Left lung (tissue), 10 donors: Measurements from ENCODE around the gene CLIC3. TPM values are rescaled to one million over a fixed set of nuclear protein-coding genes. Genes with fewer than 3 reads are reported as not detected.
A peak's percentile ranks its signal among the peaks of the same experiment; 100 is the strongest.

Source experiments
- ATAC-seq: fragments of 200-7000 bp; cut with Tn5 transposase; one replicate; pipeline ENCODE4 v1.9.1; 2020; ENCODE audit warnings: moderate library complexity
- DNase-seq, 4 donors: peaks; one replicate each; pipeline ENCODE4 v3.0.0-alpha.2; 2013 to 2020
- H3K27ac ChIP-seq, 2 donors: fragments of 200-600 bp; sonication (generic) in 1 of 2; one replicate each; pipeline versions ENCODE4 v1.5.0 to v1.8.0; 2020 to 2021
- H3K27me3 ChIP-seq, 2 donors: fragments of 200-600 bp; sonication (generic) in 1 of 2; one replicate each; pipeline versions ENCODE4 v1.5.0 to v1.8.0; 2020 to 2021
- H3K36me3 ChIP-seq, 2 donors: fragments of 200-600 bp; sonication (generic) in 1 of 2; one replicate each; pipeline versions ENCODE4 v1.5.0 to v1.8.0; 2020 to 2021
- H3K4me1 ChIP-seq, 2 donors: fragments of 200-600 bp; one replicate each; pipeline ENCODE4 v1.8.0; 2021
- H3K4me3 ChIP-seq, 2 donors: fragments of 200-600 bp; sonication (generic) in 1 of 2; one replicate each; pipeline versions ENCODE4 v1.5.0 to v1.8.0; 2020 to 2021; ENCODE audit warnings: mild to moderate bottlenecking in 1 of 2
- H3K9me3 ChIP-seq, 2 donors: fragments of 200-600 bp; sonication (generic) in 1 of 2; one replicate each; pipeline versions ENCODE4 v1.5.0 to v1.8.0; 2020 to 2021
- CTCF ChIP-seq, 2 donors: fragments of 200-600 bp; sonication (generic) in 1 of 2; IDR thresholded peaks; one replicate each; pipeline versions ENCODE4 v1.5.0 to v1.8.0; 2021; ENCODE audit warnings: antibody characterized with exemption in 2 of 2
- intact Hi-C, 2 donors: fragments of 100-400 bp; cut with DNase I; formaldehyde crosslinking; loops; one replicate each; pipeline versions ENCODE4 v1.11.2 to v1.14.2; 2022
- polyA plus RNA-seq, 6 donors: library from polyadenylated mRNA; unstranded; fragments of 120-200 nt; gene quantifications; one replicate each; pipeline ENCODE4 v1.2.1, GENCODE V29; 2013; ENCODE audit not compliant: insufficient read length in 6 of 6
- total RNA-seq, 2 donors: library from RNA; stranded (reverse); fragmentation: NEBNext Ultra II Directional; extraction: Animal tissue kit (Norgen Biotek cat#: 25700); gene quantifications; one replicate each; pipeline ENCODE4 v1.2.1, GENCODE V29; 2021
- donor health status: DM: no; HTN: yes; CAD: no.
- donor health status: DM: no; HTN: no; CAD: no.

CLIC3 gene
- total and polyA plus RNA-seq, 8 donors, result 30.7 to 85.4 (median 42.3) TPM

- intact Hi-C loops, result no loop called here
- peak in 2 of 4 donors; percentile 33 to 79 for DNase-seq
- ATAC-seq, result no peak
Measured at GRCh38 chr9:136946228-136947027, 49.9 kb downstream of the CLIC3 start.

GRCh38 chr9:136945333-136946227 lies 50.8 kb downstream of the CLIC3 start:
- Histone ChIP-seq H3K9me3 (no peaks in the 10 kb centered on the region), H3K4me1 (peaks cover 13 to 51% of the 10 kb centered on the region in 2 donors), H3K27ac (no peak overlapping the region), H3K27me3 (no peaks in the 10 kb centered on the region), H3K4me3 (no peak overlapping the region), H3K36me3 (peaks cover 0 to 26% of the 10 kb centered on the region in 2 donors)
- DNase-seq (peak in 2 of 4 donors; percentile 36 to 79), ATAC-seq (no peak)
- intact Hi-C loops, result no loop called here
- TF ChIP-seq CTCF (IDR thresholded peaks at IDR 0.05), result no peak

More at GRCh38 chr9:136946228-136947027, 49.9 kb downstream of the CLIC3 start:
- Histone ChIP-seq H3K4me3 (no peak overlapping the region), H3K9me3 (no peaks in the 10 kb centered on the region), H3K27me3 (no peaks in the 10 kb centered on the region), H3K4me1 (peaks cover 13 to 55% of the 10 kb centered on the region in 2 donors), H3K27ac (no peak overlapping the region), H3K36me3 (peaks cover 0 to 17% of the 10 kb centered on the region in 2 donors)
- TF ChIP-seq CTCF (IDR thresholded peaks at IDR 0.05), result no peak

Other genes starting within 250 kb of the CLIC3 start
Only the 30 nearest of the 38 such genes appear.
- 10 to 100 TPM; 74.3 to 76.6 TPM for gene TMEM141, start 205.2 kb downstream of the CLIC3 start, total RNA-seq
- 10 to 100 TPM; 49.3 to 57.7 (median 52.8) TPM for gene TMEM141, start 205.2 kb downstream of the CLIC3 start, polyA plus RNA-seq
- gene CCDC183, start 200.2 kb downstream of the CLIC3 start, total RNA-seq, result under 1 TPM in 1 of 2 donors, not detected in 1; 0.44 TPM
- gene CCDC183, start 200.2 kb downstream of the CLIC3 start, polyA plus RNA-seq, result 10 to 100 TPM in 4 of 6 donors, 1 to 10 TPM in 2; 5.3 to 11.7 (median 10.0) TPM
- 10 to 100 TPM; 75.9 to 80.8 TPM for gene RABL6, start 188.6 kb downstream of the CLIC3 start, total RNA-seq
- gene RABL6, start 188.6 kb downstream of the CLIC3 start, polyA plus RNA-seq, result 10 to 100 TPM; 49.5 to 71.5 (median 56.1) TPM
- 1 to 10 TPM; 1.7 to 2.6 TPM for gene AJM1, start 154.1 kb downstream of the CLIC3 start, total RNA-seq
- gene AJM1, start 154.1 kb downstream of the CLIC3 start, polyA plus RNA-seq, result 1 to 10 TPM in 4 of 6 donors, under 1 TPM in 2; 0.59 to 1.8 (median 1.1) TPM
- gene PHPT1, start 147.2 kb downstream of the CLIC3 start, total RNA-seq, result 100 to 1,000 TPM; 118 to 151 TPM
- gene PHPT1, start 147.2 kb downstream of the CLIC3 start, polyA plus RNA-seq, result 100 to 1,000 TPM in 2 of 6 donors, 10 to 100 TPM in 4; 66.1 to 124 (median 90.3) TPM
- 10 to 100 TPM; 14.7 to 16.0 TPM for gene MAMDC4, start 144.2 kb downstream of the CLIC3 start, total RNA-seq
- 1 to 10 TPM; 5.3 to 9.9 (median 7.4) TPM for gene MAMDC4, start 144.2 kb downstream of the CLIC3 start, polyA plus RNA-seq
- 100 to 1,000 TPM; 247 to 288 TPM for gene EDF1, start 130.3 kb downstream of the CLIC3 start, total RNA-seq
- gene EDF1, start 130.3 kb downstream of the CLIC3 start, polyA plus RNA-seq, result 100 to 1,000 TPM; 339 to 408 (median 377) TPM
- gene TRAF2, start 110.1 kb downstream of the CLIC3 start, total RNA-seq, result 10 to 100 TPM; 17.2 to 22.4 TPM
- gene TRAF2, start 110.1 kb downstream of the CLIC3 start, polyA plus RNA-seq, result 10 to 100 TPM; 12.4 to 16.3 (median 14.6) TPM
- gene FBXW5, start 51.8 kb downstream of the CLIC3 start, total RNA-seq, result 100 to 1,000 TPM in 1 of 2 donors, 10 to 100 TPM in 1; 98.5 to 111 TPM
- gene FBXW5, start 51.8 kb downstream of the CLIC3 start, polyA plus RNA-seq, result 10 to 100 TPM; 33.0 to 59.6 (median 43.6) TPM
- 1 to 10 TPM; 1.2 TPM for gene C8G, start 51.3 kb downstream of the CLIC3 start, total RNA-seq
- under 1 TPM; 0.47 to 0.90 (median 0.72) TPM for gene C8G, start 51.3 kb downstream of the CLIC3 start, polyA plus RNA-seq
- 1 to 10 TPM; 2.1 to 4.5 TPM for gene LCN12, start 44.3 kb downstream of the CLIC3 start, total RNA-seq
- gene LCN12, start 44.3 kb downstream of the CLIC3 start, polyA plus RNA-seq, result 10 to 100 TPM in 5 of 6 donors, 1 to 10 TPM in 1; 7.0 to 28.0 (median 17.6) TPM
- 100 to 1,000 TPM; 133 to 137 TPM for gene PTGDS, start 19.1 kb downstream of the CLIC3 start, total RNA-seq
- 10 to 100 TPM; 23.7 to 59.8 (median 31.2) TPM for gene PTGDS, start 19.1 kb downstream of the CLIC3 start, polyA plus RNA-seq
- 1 to 10 TPM; 2.0 to 2.3 TPM for gene LCNL1, start 13.6 kb downstream of the CLIC3 start, total RNA-seq
- 1 to 10 TPM in 4 of 6 donors, under 1 TPM in 2; 0.38 to 2.7 (median 1.1) TPM for gene LCNL1, start 13.6 kb downstream of the CLIC3 start, polyA plus RNA-seq
- gene PAXX, start 4.1 kb downstream of the CLIC3 start, total RNA-seq, result 10 to 100 TPM; 34.2 to 56.6 TPM
- gene PAXX, start 4.1 kb downstream of the CLIC3 start, polyA plus RNA-seq, result 10 to 100 TPM; 28.1 to 47.6 (median 33.7) TPM
- 10 to 100 TPM; 34.5 to 34.8 TPM for gene ABCA2, start 31.7 kb upstream of the CLIC3 start, total RNA-seq
- gene ABCA2, start 31.7 kb upstream of the CLIC3 start, polyA plus RNA-seq, result 10 to 100 TPM; 20.8 to 33.8 (median 28.6) TPM
- 1 to 10 TPM in 1 of 2 donors, under 1 TPM in 1; 0.17 to 2.9 TPM for gene FUT7, start 35.5 kb upstream of the CLIC3 start, total RNA-seq
- gene FUT7, start 35.5 kb upstream of the CLIC3 start, polyA plus RNA-seq, result under 1 TPM in 3 of 6 donors, not detected in 3; 0.08 to 0.11 (median 0.09) TPM
- gene NPDC1, start 49.6 kb upstream of the CLIC3 start, total RNA-seq, result 100 to 1,000 TPM; 104 to 105 TPM
- 10 to 100 TPM; 24.4 to 48.9 (median 25.2) TPM for gene NPDC1, start 49.6 kb upstream of the CLIC3 start, polyA plus RNA-seq
- under 1 TPM; 0.71 to 0.87 TPM for gene ENTPD2, start 57.5 kb upstream of the CLIC3 start, total RNA-seq
- gene ENTPD2, start 57.5 kb upstream of the CLIC3 start, polyA plus RNA-seq, result 1 to 10 TPM; 1.7 to 4.7 (median 3.0) TPM
- 1 to 10 TPM; 2.7 to 4.6 TPM for gene SAPCD2, start 74.0 kb upstream of the CLIC3 start, total RNA-seq
- gene SAPCD2, start 74.0 kb upstream of the CLIC3 start, polyA plus RNA-seq, result 10 to 100 TPM in 3 of 6 donors, 1 to 10 TPM in 3; 8.5 to 15.1 (median 10.4) TPM
- 10 to 100 TPM; 28.1 to 43.1 TPM for gene UAP1L1, start 80.9 kb upstream of the CLIC3 start, total RNA-seq
- 1 to 10 TPM; 4.6 to 8.8 (median 6.0) TPM for gene UAP1L1, start 80.9 kb upstream of the CLIC3 start, polyA plus RNA-seq
- gene MAN1B1, start 90.4 kb upstream of the CLIC3 start, total RNA-seq, result 10 to 100 TPM; 51.5 to 54.9 TPM
- 10 to 100 TPM; 62.7 to 74.9 (median 66.9) TPM for gene MAN1B1, start 90.4 kb upstream of the CLIC3 start, polyA plus RNA-seq
- gene DPP7, start 118.2 kb upstream of the CLIC3 start, total RNA-seq, result 100 to 1,000 TPM; 144 to 165 TPM
- gene DPP7, start 118.2 kb upstream of the CLIC3 start, polyA plus RNA-seq, result 10 to 100 TPM; 35.8 to 53.6 (median 47.7) TPM
- under 1 TPM; 0.17 to 0.55 TPM for gene GRIN1, start 142.6 kb upstream of the CLIC3 start, total RNA-seq
- gene GRIN1, start 142.6 kb upstream of the CLIC3 start, polyA plus RNA-seq, result under 1 TPM; 0.15 to 0.38 (median 0.28) TPM
- under 1 TPM in 1 of 2 donors, not detected in 1; 0.55 TPM for gene LRRC26, start 173.5 kb upstream of the CLIC3 start, total RNA-seq
- gene LRRC26, start 173.5 kb upstream of the CLIC3 start, polyA plus RNA-seq, result under 1 TPM in 3 of 6 donors, not detected in 3; 0.23 to 0.63 (median 0.25) TPM
- not detected for gene TMEM210, start 175.5 kb upstream of the CLIC3 start, total RNA-seq
- not detected for gene TMEM210, start 175.5 kb upstream of the CLIC3 start, polyA plus RNA-seq
- gene ANAPC2, start 192.0 kb upstream of the CLIC3 start, total RNA-seq, result 10 to 100 TPM; 43.5 to 52.3 TPM
- 10 to 100 TPM; 42.1 to 58.8 (median 44.3) TPM for gene ANAPC2, start 192.0 kb upstream of the CLIC3 start, polyA plus RNA-seq
- 10 to 100 TPM; 59.1 to 68.0 TPM for gene SSNA1, start 192.1 kb upstream of the CLIC3 start, total RNA-seq
- 10 to 100 TPM; 38.7 to 53.6 (median 52.1) TPM for gene SSNA1, start 192.1 kb upstream of the CLIC3 start, polyA plus RNA-seq
- 10 to 100 TPM; 21.6 to 21.7 TPM for gene TPRN, start 204.2 kb upstream of the CLIC3 start, total RNA-seq
- gene TPRN, start 204.2 kb upstream of the CLIC3 start, polyA plus RNA-seq, result 10 to 100 TPM in 3 of 6 donors, 1 to 10 TPM in 3; 6.7 to 13.8 (median 9.4) TPM
- gene TMEM203, start 209.1 kb upstream of the CLIC3 start, total RNA-seq, result 10 to 100 TPM; 30.6 to 31.7 TPM
- gene TMEM203, start 209.1 kb upstream of the CLIC3 start, polyA plus RNA-seq, result 10 to 100 TPM; 30.4 to 37.8 (median 33.3) TPM
- gene NDOR1, start 209.1 kb upstream of the CLIC3 start, total RNA-seq, result 10 to 100 TPM; 16.5 to 19.5 TPM
- gene NDOR1, start 209.1 kb upstream of the CLIC3 start, polyA plus RNA-seq, result 10 to 100 TPM in 3 of 6 donors, 1 to 10 TPM in 3; 9.1 to 15.4 (median 10.2) TPM